ENCODE results near the gene TMEM63C.

TMEM63C gene

GRCh38 chr14:77225254-77225653 is 43.7 kb downstream of the TMEM63C start:
- DNase-seq = no peak

- DNase-seq = no peak
Measured at GRCh38 chr14:77225892-77226557, 44.4 kb downstream of the TMEM63C start.

DNA sequence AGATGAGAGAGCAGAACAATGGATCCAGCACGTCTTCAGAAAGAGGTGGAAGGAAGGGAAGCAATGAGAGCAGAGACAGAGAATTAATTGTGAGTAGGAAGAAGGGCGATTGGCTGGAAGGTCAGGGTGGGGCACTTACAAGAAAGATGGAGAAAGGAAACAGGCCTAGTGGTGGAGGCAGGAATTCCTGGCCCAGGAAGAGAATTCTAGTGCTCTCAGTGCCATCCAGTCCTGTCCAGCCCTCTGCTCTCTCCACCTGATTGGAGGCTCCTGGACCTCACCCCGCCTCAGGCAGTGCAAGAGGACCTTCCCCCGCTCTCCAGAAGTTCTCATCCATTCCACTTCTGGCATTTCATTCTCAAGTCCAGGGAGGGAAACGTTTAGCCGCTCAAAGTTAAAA is 46.5 kb downstream of the TMEM63C start:
- no peak for DNase-seq

- no peak for DNase-seq
Measured at GRCh38 chr14:77230914-77231313, 49.3 kb downstream of the TMEM63C start.

GRCh38 chr14:77231721-77232120 is 50.1 kb downstream of the TMEM63C start:
- no peak for DNase-seq

DNA sequence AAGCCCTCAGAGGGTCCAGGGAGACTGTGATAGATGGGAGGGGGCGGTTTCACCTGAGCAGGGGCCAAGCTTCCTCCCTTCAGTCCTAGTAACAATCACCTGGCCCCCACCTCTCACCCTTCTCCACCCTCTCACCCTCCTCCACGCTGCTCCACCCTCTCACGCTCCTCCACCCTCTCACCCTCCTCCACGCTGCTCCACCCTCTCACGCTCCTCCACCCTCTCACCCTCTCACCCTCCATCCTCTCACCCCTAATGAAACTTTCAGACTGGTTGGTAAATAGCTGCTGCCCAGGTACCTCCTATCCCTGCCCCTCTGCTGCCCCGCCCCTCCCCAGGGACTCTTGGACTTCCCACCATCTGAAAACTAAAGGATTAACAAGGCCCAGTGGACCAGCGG is 55.2 kb downstream of the TMEM63C start:
- no peak for DNase-seq

DNA sequence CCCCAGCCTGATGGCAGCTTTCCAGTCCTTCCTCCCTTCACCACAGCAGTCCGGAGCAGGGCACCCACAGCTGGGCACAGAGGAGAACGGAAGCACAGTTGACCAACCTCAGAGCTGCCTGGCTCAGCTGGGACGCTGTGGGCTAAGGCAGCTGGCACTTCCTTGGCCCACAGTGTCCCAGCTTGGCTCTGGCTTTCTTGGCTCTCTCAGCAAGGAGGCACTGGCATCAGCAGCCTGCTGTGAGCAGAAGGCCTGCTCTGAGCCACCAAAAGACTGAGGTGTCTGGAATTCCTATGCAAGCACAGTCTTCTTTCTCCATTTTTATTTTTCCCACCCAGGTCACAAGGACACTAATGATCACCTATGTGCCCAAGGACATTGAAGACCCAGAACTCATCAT is 56.8 kb downstream of the TMEM63C start:
- no peak for DNase-seq

- DNase-seq = no peak
Measured at GRCh38 chr14:77238996-77239395, 57.4 kb downstream of the TMEM63C start.

DNA sequence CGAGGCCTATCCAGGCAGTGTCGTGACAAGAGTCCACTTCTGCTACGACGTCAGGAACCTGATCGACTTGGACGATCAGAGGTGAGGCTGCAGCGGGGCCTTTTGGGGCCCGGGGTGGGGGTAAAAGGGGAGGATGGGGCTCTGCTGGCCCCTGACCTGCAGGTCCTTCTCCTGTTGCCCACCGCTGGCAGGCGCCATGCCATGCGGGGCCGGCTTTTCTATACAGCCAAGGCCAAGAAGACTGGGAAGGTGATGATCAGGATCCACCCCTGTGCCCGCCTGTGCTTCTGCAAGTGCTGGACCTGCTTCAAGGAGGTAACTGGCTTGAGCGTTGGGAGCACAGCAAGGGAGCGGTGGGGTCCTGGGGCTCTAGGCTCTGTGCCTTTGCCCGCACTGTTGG is 57.8 kb downstream of the TMEM63C start:
- no peak for DNase-seq

GRCh38 chr14:77240336-77240915 is 58.8 kb downstream of the TMEM63C start:
- DNase-seq = no peak

DNA sequence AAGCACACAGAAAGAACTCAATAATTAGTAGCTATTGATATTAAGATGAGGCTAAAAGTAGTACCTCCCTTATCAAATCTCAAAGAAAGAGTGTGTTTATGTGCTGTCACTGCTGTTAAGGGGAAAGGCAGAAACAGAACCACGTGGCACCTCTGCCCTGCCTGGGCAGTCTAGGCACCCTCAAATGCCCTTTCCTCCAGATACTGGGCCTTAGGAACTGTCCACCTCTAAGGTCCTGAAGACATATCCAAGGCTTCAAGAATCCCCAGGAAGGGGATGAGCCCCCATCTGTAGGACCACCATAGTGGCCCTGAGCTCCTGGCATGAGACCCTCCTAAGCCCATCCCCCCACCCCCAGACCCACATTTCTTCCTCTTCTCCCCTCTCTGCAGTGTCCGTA is 60.4 kb downstream of the TMEM63C start:
- DNase-seq = no peak

DNA sequence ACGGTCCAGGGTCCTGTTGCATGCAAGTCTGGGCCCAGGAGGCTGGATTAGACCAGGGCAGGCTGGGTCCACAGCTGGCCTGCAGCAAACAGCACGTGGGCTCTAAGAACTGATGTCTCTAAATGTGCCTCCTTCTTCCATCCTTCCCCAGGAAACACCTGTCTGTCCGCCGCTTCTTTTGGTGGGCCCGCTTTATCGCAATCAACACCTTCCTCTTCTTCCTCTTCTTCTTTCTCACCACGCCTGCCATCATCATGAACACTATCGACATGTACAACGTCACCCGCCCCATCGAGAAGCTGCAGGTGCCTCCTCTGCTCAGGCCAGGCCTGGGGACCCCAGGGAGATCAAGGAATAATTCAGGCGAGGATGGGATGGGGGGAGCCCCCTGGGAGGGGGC is 61.2 kb downstream of the TMEM63C start:
- DNase-seq = no peak

GRCh38 chr14:77243853-77244252 is 62.3 kb downstream of the TMEM63C start:
- DNase-seq = no peak

DNA sequence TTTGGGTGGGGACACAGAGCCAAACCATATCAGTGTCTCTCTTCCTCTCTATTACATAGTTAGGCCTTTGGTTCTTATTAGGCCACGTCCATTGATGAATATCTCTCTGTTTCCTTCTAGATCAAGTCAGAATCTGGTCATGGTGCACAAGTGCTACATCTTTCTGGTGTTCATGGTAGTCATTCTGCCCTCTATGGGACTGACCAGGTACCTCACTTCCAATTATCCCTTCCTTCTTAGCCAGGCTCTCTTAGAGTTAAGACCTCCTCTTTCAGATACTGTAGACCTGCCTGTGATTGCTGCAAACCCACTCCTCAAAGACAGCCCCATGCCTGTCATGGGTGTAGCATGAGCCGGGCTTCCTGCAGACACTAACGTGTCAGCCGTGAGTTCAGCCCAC is 64.2 kb downstream of the TMEM63C start:
- no peak for DNase-seq

DNA sequence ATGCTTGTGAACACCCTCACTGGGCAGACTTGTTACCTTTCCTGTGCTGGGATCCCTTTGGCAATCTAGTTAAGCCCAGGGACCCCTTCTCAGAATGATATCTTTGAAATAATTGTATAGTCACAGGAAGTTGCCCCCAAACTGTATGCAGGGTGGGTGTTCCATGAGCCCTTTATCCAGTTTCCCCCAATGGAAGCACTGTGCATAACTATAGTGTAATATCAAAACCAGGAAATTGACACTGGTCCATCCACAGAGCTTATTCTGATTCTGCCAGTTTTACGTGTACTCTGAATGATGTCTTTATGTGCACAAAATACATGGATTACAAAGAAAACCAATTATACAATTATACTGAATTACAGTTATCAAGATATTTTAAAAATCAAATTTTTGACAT is 65.2 kb downstream of the TMEM63C start:
- no peak for DNase-seq

GRCh38 chr14:77248666-77249065 is 67.1 kb downstream of the TMEM63C start:
- DNase-seq = no peak

GRCh38 chr14:77249286-77249685 is 67.7 kb downstream of the TMEM63C start:
- no peak for DNase-seq

DNA sequence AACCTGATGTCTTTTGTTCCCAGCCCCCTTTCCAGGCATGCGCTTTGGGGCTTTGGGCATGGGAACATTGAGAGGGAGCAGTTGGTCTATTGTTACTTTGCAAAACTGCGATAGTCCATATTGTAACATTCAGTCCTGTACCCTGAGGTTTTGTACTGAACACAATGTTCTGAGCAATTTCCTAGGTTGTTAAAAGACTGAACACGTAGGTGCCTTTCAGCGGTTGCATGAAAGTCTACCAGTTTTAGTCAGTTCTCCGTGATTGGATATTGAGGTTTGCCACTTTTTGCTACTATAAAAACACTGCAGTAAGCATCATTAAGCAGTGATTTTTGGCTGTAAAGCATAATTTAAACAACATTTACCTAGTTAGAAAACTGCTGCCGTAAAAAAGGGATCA is 69.3 kb downstream of the TMEM63C start:
- DNase-seq = no peak

- no peak for DNase-seq
Measured at GRCh38 chr14:77251870-77252269, 70.3 kb downstream of the TMEM63C start.

- DNase-seq = no peak
Measured at GRCh38 chr14:77253333-77254190, 72.0 kb downstream of the TMEM63C start.

- no peak for DNase-seq
Measured at GRCh38 chr14:77256694-77257093, 75.1 kb downstream of the TMEM63C start.

GRCh38 chr14:77257700-77258099 is 76.1 kb downstream of the TMEM63C start:
- DNase-seq = no peak

GRCh38 chr14:77258566-77258965 is 77.0 kb downstream of the TMEM63C start:
- no peak for DNase-seq

DNA sequence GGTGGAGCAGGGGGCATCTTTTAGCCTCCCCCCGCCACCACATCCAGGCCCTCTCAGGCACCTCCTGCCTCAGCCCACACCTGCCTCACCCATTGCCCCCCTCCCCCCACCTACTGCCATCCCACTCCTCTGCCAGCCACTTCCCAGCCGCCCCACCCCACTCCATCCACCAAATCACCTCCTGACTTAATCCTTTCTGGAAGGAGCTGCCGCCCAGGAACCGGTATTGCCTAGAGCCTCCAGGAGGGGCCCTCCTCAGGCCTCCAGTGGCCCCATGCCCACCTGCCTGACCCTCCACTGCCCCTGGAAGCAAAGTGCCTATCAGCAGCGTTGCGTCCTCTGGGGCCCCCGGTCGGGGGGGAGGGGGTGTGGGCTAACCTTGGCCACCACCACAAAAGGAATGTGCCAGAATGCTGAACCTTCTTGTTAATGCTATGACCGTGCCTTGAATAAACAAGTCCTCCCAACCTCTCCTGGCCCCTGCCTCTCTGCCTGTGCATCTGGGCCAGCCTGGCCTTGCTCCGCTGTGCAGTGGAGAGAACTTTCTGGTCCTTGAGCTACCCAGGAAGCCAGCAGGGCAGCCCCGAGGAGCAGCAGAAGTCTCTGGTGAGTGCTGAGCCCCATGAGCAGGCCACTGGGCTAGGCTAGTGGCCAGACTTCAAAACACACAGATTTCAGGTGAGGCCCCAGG is 77.6 kb downstream of the TMEM63C start:
- DNase-seq = no peak
